GM12892 (cell line): ENCODE measurements around the gene PCGF3.

Experiments
- POLR2A ChIP-seq: IDR thresholded peaks from 2 replicates; pipeline ENCODE4 v1.6.1; 2011; ENCODE audit warnings: low read depth, low read length, control low read depth
- POLR2AphosphoS5 ChIP-seq: IDR thresholded peaks from 2 replicates; pipeline ENCODE4 v1.6.1; 2011; ENCODE audit warnings: low read depth, low read length, control low read depth
- TAF1 ChIP-seq: IDR thresholded peaks from 2 replicates; pipeline ENCODE4 v1.6.1; 2011; ENCODE audit warnings: low read depth, mild to moderate bottlenecking, control low read depth, low read length, borderline replicate concordance

GRCh38 chr4:659851-660250 is 45.8 kb upstream of the PCGF3 start:
- no peak for TF ChIP-seq POLR2AphosphoS5
- no peak for TF ChIP-seq POLR2A
- no peak for TF ChIP-seq TAF1
